ENCODE data around the gene PACRG.

The PACRG gene

DNA sequence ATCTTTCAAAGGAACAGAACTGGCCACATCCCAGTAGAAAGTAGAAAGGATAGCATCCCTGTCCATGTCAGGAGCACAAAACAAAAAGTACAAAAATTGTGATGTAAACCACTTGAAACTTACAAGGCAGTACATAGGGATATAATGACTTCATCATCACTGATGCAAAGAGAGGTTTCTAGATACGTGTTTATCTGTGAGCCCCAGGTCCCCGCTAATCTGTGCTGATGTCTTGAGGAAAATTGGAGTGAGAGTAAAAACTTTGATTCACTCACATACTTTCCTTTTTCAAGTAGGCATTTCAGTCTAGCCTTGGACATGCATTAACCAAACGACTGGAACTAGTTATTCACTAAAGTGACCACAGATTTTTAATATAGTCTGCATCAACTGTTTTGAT is 470.1 kb downstream of the PACRG start:
- no peak overlapping the region for H3K9ac ChIP-seq (ENCODE audit: low read length)
- H3K4me1 ChIP-seq (ENCODE audit: insufficient read depth, low read length) = no peaks in the 10 kb centered on the region
- no peak overlapping the region for H3K27ac ChIP-seq (ENCODE audit: low read depth, low read length)

DNA sequence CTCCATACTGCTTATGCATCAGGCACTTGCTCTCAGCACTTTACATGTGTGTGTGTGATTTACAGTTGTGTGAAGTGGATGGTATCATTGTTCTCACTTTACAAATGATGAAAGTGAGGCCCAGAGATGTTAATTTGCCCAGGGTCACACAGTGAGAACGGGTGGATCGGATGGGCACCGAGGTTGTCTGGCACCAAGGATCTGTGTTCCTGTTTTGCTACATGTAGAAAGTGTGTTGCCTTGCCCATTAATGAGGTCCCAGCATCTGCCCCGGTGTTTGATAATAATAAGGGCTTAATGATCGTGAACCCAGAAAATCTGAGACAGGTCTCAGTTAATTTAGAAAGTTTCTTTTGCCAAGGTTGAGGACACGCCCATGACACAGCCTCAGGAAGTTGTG is 470.6 kb downstream of the PACRG start:
- Histone ChIP-seq H3K9ac (ENCODE audit: low read length) (no peak overlapping the region), H3K36me3 (ENCODE audit: insufficient read depth, low read length) (no peaks in the 10 kb centered on the region), H3K27me3 (ENCODE audit: control insufficient read depth in 1 of 2, insufficient read depth in 2 of 2, low read length in 2 of 2) (no peaks in the 10 kb centered on the region), H3K27ac (ENCODE audit: low read depth, low read length) (no peak overlapping the region), H3K4me3 (ENCODE audit: low read depth in 1 of 2, low read length in 2 of 2) (no peak overlapping the region), H3K4me1 (ENCODE audit: insufficient read depth, low read length) (no peaks in the 10 kb centered on the region), H3K9me3 (ENCODE audit: low read length) (no peaks in the 10 kb centered on the region)

More for the DNA sequence above, 470.1 kb downstream of the PACRG start:
- Histone ChIP-seq H3K4me3 (ENCODE audit: low read depth in 1 of 2, low read length in 2 of 2) (no peak overlapping the region), H3K27me3 (ENCODE audit: control insufficient read depth in 1 of 2, insufficient read depth in 2 of 2, low read length in 2 of 2) (no peaks in the 10 kb centered on the region), H3K36me3 (ENCODE audit: insufficient read depth, low read length) (no peaks in the 10 kb centered on the region), H3K9me3 (ENCODE audit: low read length) (no peaks in the 10 kb centered on the region)

DNA sequence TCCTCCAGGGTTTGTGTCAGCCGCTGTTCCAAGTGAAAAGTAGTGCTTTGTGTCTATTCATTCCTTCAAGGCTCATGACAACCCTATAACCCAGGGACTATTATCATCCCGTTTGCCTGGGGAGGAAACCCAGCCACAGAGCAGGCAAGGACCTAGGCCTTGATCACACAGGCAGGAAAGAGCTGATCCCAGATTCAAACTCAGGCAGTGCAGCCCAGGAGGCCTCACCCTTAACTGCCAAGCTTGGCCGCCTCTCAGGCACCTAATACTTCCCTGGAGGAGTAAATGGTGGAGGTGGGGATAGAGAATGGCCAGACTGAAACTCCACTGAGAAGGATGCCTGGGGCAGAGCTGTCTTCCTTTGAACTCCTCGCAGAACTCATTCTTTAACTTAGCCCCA is 471.6 kb downstream of the PACRG start:
- no peaks in the 10 kb centered on the region for H3K36me3 ChIP-seq (ENCODE audit: insufficient read depth, low read length)
- H3K4me3 ChIP-seq (ENCODE audit: low read depth in 1 of 2, low read length in 2 of 2) = no peak overlapping the region
- H3K9me3 ChIP-seq (ENCODE audit: low read length) = no peaks in the 10 kb centered on the region
- H3K27me3 ChIP-seq (ENCODE audit: control insufficient read depth in 1 of 2, insufficient read depth in 2 of 2, low read length in 2 of 2) = no peaks in the 10 kb centered on the region
- no peaks in the 10 kb centered on the region for H3K4me1 ChIP-seq (ENCODE audit: insufficient read depth, low read length)
- H3K9ac ChIP-seq (ENCODE audit: low read length) = no peak overlapping the region
- H3K27ac ChIP-seq (ENCODE audit: low read depth, low read length) = no peak overlapping the region

DNA sequence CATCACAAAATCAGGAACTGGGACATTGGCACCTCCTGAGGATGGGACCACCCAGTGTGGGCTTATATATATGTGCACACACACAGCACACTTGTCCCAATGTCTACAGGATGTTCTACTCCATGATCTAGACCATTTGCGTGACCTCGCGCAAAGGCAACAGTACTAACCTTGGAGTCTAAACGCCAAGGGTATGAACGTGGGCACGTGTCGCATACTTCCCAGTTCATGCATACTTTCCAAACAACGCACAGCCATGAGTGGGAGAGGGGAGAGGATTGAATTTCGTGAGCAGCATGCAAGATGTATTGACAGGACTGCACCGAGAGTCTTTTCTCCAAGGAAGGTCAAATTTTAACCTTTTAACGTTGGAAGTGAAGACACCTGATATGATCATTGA is 472.5 kb downstream of the PACRG start:
- Histone ChIP-seq H3K4me1 (ENCODE audit: insufficient read depth, low read length) (no peaks in the 10 kb centered on the region), H3K27ac (ENCODE audit: low read depth, low read length) (no peak overlapping the region)

DNA sequence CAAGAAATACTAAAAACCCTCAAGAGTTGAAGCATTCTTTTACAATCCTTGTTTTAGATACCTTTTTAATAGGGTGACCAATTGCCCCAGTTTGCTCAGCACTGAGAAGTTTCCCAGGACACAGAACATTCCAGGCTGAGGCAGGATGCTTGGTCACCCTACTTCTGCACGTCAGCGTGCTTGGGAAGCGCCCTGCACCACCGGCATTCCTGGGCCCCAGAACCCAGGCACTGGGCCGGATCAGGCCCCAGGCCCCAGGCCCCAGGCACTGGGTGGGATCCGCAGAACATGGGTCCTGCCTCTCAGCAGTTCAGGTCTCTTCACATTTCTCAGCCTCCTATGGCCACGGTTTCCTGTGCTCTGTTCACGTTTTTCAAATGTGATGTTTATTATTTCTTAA is 472.9 kb downstream of the PACRG start:
- H3K36me3 ChIP-seq (ENCODE audit: insufficient read depth, low read length) = no peaks in the 10 kb centered on the region
- no peaks in the 10 kb centered on the region for H3K9me3 ChIP-seq (ENCODE audit: low read length)
- H3K9ac ChIP-seq (ENCODE audit: low read length) = no peak overlapping the region
- no peak overlapping the region for H3K27ac ChIP-seq (ENCODE audit: low read depth, low read length)
- H3K27me3 ChIP-seq (ENCODE audit: control insufficient read depth in 1 of 2, insufficient read depth in 2 of 2, low read length in 2 of 2) = no peaks in the 10 kb centered on the region
- H3K4me1 ChIP-seq (ENCODE audit: insufficient read depth, low read length) = no peaks in the 10 kb centered on the region
- H3K4me3 ChIP-seq (ENCODE audit: low read depth in 1 of 2, low read length in 2 of 2) = no peak overlapping the region

More for the DNA sequence above, 472.5 kb downstream of the PACRG start:
- no peak overlapping the region for H3K4me3 ChIP-seq (ENCODE audit: low read depth in 1 of 2, low read length in 2 of 2)
- no peaks in the 10 kb centered on the region for H3K27me3 ChIP-seq (ENCODE audit: control insufficient read depth in 1 of 2, insufficient read depth in 2 of 2, low read length in 2 of 2)
- no peaks in the 10 kb centered on the region for H3K36me3 ChIP-seq (ENCODE audit: insufficient read depth, low read length)
- H3K9ac ChIP-seq (ENCODE audit: low read length) = no peak overlapping the region
- H3K9me3 ChIP-seq (ENCODE audit: low read length) = no peaks in the 10 kb centered on the region

DNA sequence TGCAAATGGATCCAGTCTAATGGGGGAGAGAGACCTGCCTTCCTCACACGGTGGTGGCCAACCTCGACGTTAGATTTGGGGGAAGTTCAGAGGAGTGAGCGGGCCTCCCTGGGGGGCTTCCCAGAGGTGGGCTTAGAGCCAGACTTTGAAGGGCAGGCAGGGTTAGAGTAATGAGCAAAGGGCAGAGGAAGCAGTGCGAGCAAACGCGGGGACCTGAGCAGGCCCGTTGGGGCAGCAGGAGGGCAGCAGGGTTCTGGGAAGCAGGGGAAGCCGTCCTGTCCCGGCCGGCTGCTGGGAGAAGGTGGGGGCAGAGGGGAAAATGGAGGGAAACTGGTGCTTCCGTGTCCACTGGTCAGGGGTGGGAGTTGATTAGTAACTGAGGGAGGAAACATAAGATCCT is 474.1 kb downstream of the PACRG start:
- Histone ChIP-seq H3K4me1 (ENCODE audit: insufficient read depth, low read length) (no peaks in the 10 kb centered on the region), H3K27me3 (ENCODE audit: control insufficient read depth in 1 of 2, insufficient read depth in 2 of 2, low read length in 2 of 2) (no peaks in the 10 kb centered on the region), H3K27ac (ENCODE audit: low read depth, low read length) (no peak overlapping the region), H3K9ac (ENCODE audit: low read length) (no peak overlapping the region), H3K36me3 (ENCODE audit: insufficient read depth, low read length) (no peaks in the 10 kb centered on the region), H3K4me3 (ENCODE audit: low read depth in 1 of 2, low read length in 2 of 2) (no peak overlapping the region), H3K9me3 (ENCODE audit: low read length) (no peaks in the 10 kb centered on the region)

DNA sequence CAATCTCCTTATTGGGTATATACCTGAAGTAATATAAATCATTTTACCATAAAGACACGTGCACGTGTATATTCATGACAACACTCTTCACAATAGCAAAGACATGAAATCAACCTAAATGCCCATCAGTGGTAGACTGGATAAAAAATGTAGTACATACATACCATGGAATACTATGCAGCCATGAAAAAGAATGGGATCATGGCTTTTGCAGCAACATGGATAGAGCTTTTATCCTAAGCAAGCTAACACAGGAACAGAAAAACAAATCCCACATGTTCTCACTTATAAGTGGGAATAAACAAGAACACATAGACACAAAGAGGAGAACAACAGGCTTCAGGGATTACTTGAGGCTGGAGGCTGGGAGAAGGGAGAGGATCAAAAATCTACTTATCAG is 478.4 kb downstream of the PACRG start:
- no peak overlapping the region for H3K4me3 ChIP-seq (ENCODE audit: low read depth in 1 of 2, low read length in 2 of 2)

DNA sequence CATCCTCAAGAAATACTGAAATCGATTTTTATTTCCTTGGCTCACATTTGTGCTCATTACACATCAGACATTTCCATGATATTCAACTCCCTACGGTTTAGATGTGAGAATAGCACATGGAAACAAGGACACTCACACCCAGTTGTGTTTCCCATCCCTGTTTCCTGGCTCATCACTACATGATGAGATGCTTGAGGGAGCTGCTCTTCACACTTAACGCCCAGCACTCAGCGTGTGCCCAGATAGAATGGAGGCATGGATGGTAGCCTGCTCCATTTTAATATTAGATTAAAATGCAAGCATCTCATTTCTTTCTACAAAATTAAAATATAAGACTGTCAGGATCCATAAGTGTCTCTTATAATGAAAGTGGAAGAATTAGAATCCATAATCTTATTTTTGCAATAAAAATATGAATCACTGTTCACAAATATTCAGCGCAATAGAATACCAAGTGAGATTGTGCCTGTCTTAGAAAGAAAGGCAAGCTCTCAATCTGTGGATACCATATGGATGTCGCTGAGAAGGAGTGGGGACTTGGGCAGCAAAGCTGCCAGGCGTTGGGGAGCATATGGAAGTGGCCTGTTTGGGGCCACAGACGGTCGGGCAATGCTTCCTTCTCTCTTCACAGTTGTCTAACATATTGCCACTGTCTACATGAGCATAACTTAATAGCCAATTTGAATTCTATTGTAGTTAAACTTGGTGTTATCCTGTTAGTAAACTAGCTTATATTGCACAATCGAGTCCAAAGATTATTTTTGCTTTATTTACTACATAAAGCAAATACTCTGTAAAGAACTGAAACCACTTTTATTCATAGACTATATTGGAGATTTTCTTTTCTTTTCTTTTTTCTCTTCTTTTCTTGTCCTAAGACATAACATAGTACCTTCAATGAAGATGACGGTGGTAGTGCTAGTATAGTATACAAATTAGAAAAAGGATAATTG is 479.9 kb downstream of the PACRG start:
- peaks cover 4% of the 10 kb centered on the region for H3K9me3 ChIP-seq (ENCODE audit: low read length)
- H3K9ac ChIP-seq (ENCODE audit: low read length) = no peak overlapping the region
- H3K27me3 ChIP-seq (ENCODE audit: control insufficient read depth in 1 of 2, insufficient read depth in 2 of 2, low read length in 2 of 2) = no peaks in the 10 kb centered on the region
- H3K4me3 ChIP-seq (ENCODE audit: low read depth in 1 of 2, low read length in 2 of 2) = no peak overlapping the region
- H3K36me3 ChIP-seq (ENCODE audit: insufficient read depth, low read length) = no peaks in the 10 kb centered on the region
- no peaks in the 10 kb centered on the region for H3K4me1 ChIP-seq (ENCODE audit: insufficient read depth, low read length)
- no peak overlapping the region for H3K27ac ChIP-seq (ENCODE audit: low read depth, low read length)

More for the DNA sequence above, 478.4 kb downstream of the PACRG start:
- Histone ChIP-seq H3K9me3 (ENCODE audit: low read length) (no peaks in the 10 kb centered on the region), H3K27me3 (ENCODE audit: control insufficient read depth in 1 of 2, insufficient read depth in 2 of 2, low read length in 2 of 2) (no peaks in the 10 kb centered on the region), H3K4me1 (ENCODE audit: insufficient read depth, low read length) (no peaks in the 10 kb centered on the region), H3K27ac (ENCODE audit: low read depth, low read length) (no peak overlapping the region), H3K9ac (ENCODE audit: low read length) (no peak overlapping the region), H3K36me3 (ENCODE audit: insufficient read depth, low read length) (no peaks in the 10 kb centered on the region)

DNA sequence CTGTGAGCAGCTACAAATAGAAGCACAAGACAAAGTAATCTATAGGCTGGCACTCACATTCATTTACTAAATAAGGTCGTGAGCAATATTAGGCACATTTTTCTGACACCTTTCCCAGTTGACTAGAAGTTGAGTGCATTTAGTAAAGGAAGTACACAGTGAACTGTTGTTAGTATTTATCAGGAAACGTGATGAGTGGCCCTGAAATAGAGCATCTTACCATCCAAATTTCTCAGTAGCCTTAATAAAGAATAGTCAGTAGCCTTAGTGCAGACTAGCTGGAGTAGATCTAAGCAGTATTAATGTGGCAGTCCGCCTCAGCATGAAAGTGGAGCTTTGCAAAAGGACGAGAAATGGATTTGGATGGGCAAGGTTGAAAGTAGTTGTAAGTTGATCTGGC is 481.2 kb downstream of the PACRG start:
- Histone ChIP-seq H3K27me3 (ENCODE audit: control insufficient read depth in 1 of 2, insufficient read depth in 2 of 2, low read length in 2 of 2) (no peaks in the 10 kb centered on the region), H3K27ac (ENCODE audit: low read depth, low read length) (no peak overlapping the region), H3K36me3 (ENCODE audit: insufficient read depth, low read length) (no peaks in the 10 kb centered on the region), H3K9me3 (ENCODE audit: low read length) (peaks cover 4% of the 10 kb centered on the region), H3K4me1 (ENCODE audit: insufficient read depth, low read length) (no peaks in the 10 kb centered on the region), H3K4me3 (ENCODE audit: low read depth in 1 of 2, low read length in 2 of 2) (no peak overlapping the region), H3K9ac (ENCODE audit: low read length) (no peak overlapping the region)

DNA sequence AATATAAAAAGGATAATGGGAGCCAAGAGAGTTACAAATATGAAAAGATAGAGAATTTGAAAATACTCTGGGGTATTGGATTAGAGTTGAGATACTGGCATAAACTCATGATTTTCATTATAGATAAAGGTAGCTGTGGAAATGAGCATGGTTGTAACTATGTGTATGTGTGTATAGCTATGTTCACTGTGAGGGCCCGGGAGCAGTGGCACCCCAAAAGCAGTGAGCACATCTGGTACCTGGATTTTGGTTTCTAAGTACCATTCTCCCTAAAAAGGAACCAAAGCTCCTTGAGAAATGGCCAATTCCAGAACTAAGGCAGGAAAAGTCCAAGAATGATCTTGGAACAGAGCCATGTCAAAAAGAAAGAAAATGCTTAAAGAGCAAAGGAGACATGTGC is 484.3 kb downstream of the PACRG start:
- Histone ChIP-seq H3K27ac (ENCODE audit: low read depth, low read length) (no peak overlapping the region), H3K36me3 (ENCODE audit: insufficient read depth, low read length) (no peaks in the 10 kb centered on the region), H3K9ac (ENCODE audit: low read length) (no peak overlapping the region), H3K4me3 (ENCODE audit: low read depth in 1 of 2, low read length in 2 of 2) (no peak overlapping the region), H3K4me1 (ENCODE audit: insufficient read depth, low read length) (no peaks in the 10 kb centered on the region), H3K9me3 (ENCODE audit: low read length) (peaks cover 4% of the 10 kb centered on the region), H3K27me3 (ENCODE audit: control insufficient read depth in 1 of 2, insufficient read depth in 2 of 2, low read length in 2 of 2) (no peaks in the 10 kb centered on the region)

DNA sequence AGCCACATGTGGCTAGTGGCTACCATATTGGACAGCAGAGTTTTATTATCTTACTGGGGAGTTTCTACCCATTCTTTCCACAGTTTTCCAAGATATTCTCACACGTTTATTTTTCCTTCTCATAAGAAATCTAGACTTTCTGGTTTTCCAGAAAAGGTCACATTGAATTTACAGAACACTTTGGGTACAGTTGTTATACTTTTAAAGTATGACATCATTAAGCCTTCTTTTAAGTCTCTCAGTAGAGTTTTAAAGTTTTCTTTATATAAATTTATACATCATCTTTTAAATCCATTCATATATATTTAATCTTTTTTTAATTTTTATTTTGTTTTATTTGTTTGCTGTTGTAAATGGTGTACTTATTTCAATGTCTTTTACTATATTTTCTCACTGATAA is 486.5 kb downstream of the PACRG start:
- Histone ChIP-seq H3K9me3 (ENCODE audit: low read length) (peaks cover 4% of the 10 kb centered on the region), H3K4me1 (ENCODE audit: insufficient read depth, low read length) (no peaks in the 10 kb centered on the region), H3K27ac (ENCODE audit: low read depth, low read length) (no peak overlapping the region), H3K27me3 (ENCODE audit: control insufficient read depth in 1 of 2, insufficient read depth in 2 of 2, low read length in 2 of 2) (no peaks in the 10 kb centered on the region), H3K36me3 (ENCODE audit: insufficient read depth, low read length) (no peaks in the 10 kb centered on the region), H3K4me3 (ENCODE audit: low read depth in 1 of 2, low read length in 2 of 2) (no peak overlapping the region), H3K9ac (ENCODE audit: low read length) (no peak overlapping the region)

DNA sequence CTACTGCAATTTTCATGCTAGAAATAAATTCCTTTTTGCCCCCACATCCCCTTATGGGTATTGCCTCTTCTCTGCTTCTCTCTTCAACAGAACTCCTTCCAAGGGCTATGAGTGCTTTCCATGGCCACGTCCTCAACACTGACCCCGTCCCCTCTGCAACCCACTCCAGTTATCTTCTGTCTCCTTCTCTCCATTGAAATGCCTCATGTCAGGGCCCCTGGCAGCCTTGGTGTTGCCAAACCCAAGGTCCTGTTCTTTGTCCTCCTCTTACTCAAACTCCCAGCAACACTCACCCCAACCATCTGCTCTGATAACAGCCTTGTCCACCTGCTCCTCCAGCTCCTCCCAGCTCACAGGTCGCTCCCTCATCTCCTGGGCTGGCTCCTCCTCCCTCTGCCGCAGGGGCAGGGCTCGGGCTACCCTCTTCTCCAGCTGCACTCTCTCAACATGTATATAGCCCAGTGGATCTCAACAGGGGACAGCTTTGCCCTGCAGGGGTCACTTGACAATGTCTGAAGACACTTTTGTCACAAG is 490.7 kb downstream of the PACRG start:
- Histone ChIP-seq H3K36me3 (ENCODE audit: insufficient read depth, low read length) (no peaks in the 10 kb centered on the region), H3K4me3 (ENCODE audit: low read depth in 1 of 2, low read length in 2 of 2) (no peak overlapping the region), H3K9ac (ENCODE audit: low read length) (no peak overlapping the region), H3K27me3 (ENCODE audit: control insufficient read depth in 1 of 2, insufficient read depth in 2 of 2, low read length in 2 of 2) (no peaks in the 10 kb centered on the region), H3K9me3 (ENCODE audit: low read length) (no peaks in the 10 kb centered on the region), H3K27ac (ENCODE audit: low read depth, low read length) (no peak overlapping the region), H3K4me1 (ENCODE audit: insufficient read depth, low read length) (no peaks in the 10 kb centered on the region)

Data from muscle layer of colon (tissue), 2 donors.